HCT116 (cell line): ENCODE measurements around the gene SMARCA4. TPM values are rescaled to one million over a fixed set of nuclear protein-coding genes. Genes with fewer than 3 reads are reported as not detected.

Experiments used
- ATAC-seq: fragments of 200-7000 bp; cut with Tn5 transposase; 2 replicates; pipeline ENCODE4 v1.9.1; 2020; ENCODE audit warnings: mild to moderate bottlenecking, moderate library complexity
- BruUV-seq: library from RNA; stranded (reverse); fragments of 400-500 nt; replicated peaks from 2 replicates; lab custom pipeline; 2021; lab: Mats Ljungman, UMichigan
- CTCF ChIA-PET: fragments of 300-600 bp; sonication (Branson Sonifier 250); formaldehyde crosslinking; loops from one replicate; lab custom pipeline; 2021; ENCODE audit warnings: antibody characterized with exemption; lab: Charles Lee
- POLR2A ChIA-PET: fragments of 300-600, 350-600 bp; sonication (Branson Sonifier 250); formaldehyde crosslinking; loops from one replicate; lab custom pipeline; 2021; ENCODE audit warnings: antibody characterized with exemption; lab: Charles Lee
- RAD21 ChIA-PET, 2 experiments: fragments of 300-600 bp; sonication (Branson Sonifier 250); formaldehyde crosslinking; loops; one replicate each; lab custom pipeline; 2023; ENCODE audit warnings: low total read pairs in 2 of 2; ENCODE audit not compliant: uncharacterized antibody in 2 of 2, unreplicated experiment in 2 of 2, low non-redundant PET in 1 of 2; lab: Charles Lee
- DNase-seq: peaks from one replicate; pipeline ENCODE4 v3.0.0-alpha.2; 2010; ENCODE audit warnings: low read depth, low spot score
- H2AFZ ChIP-seq: fragments of 200-600 bp; shearing (Covaris generic), sonication (generic); 2 replicates; pipeline ENCODE4 v1.6.1; 2017; ENCODE audit warnings: low read depth, mixed run types, mixed read lengths, antibody characterized with exemption, low read length; ENCODE audit not compliant: poor library complexity, severe bottlenecking
- H3K27ac ChIP-seq: 2 replicates; pipeline ENCODE4 v1.5.1; 2012; ENCODE audit warnings: low read depth, low read length
- H3K27me3 ChIP-seq: fragments of 200-600 bp; sonication (generic); 2 replicates; pipeline ENCODE4 v1.6.1; 2016; ENCODE audit warnings: mixed run types, low read length, mixed read lengths; ENCODE audit not compliant: insufficient read depth
- H3K36me3 ChIP-seq, 2 experiments: fragments of 200-500 bp in 1 of 2; fragments of 200-600 bp in 1 of 2; sonication (Bioruptor generic) in 1 of 2; sonication (generic) in 1 of 2; 2 replicates each; pipeline versions ENCODE4 v1.5.1 to v1.6.1; 2014 to 2016; ENCODE audit warnings: low read length in 2 of 2, inconsistent platforms in 1 of 2, mixed read lengths in 1 of 2, mixed run types in 1 of 2; ENCODE audit not compliant: insufficient read depth in 2 of 2, control insufficient read depth in 1 of 2
- H3K4me1 ChIP-seq, 2 experiments: fragments of 200-600 bp in 1 of 2; sonication (generic) in 1 of 2; 2 replicates each; pipeline versions ENCODE4 v1.5.1 to v1.6.1; 2012 to 2017; ENCODE audit warnings: low read length in 2 of 2, inconsistent platforms in 1 of 2, mild to moderate bottlenecking in 1 of 2, mixed read lengths in 1 of 2, mixed run types in 1 of 2, moderate library complexity in 1 of 2; ENCODE audit not compliant: insufficient read depth in 2 of 2, control insufficient read depth in 1 of 2
- H3K4me2 ChIP-seq: fragments of 200-600 bp; sonication (generic); 2 replicates; pipeline ENCODE4 v1.6.1; 2017; ENCODE audit warnings: mixed run types, low read length, mixed read lengths
- H3K4me3 ChIP-seq, 2 experiments: fragments of 200-600 bp in 1 of 2; sonication (generic) in 1 of 2; replicated peaks in 1 of 2; 2 replicates each; pipeline ENCODE4 v1.5.1; 2011 to 2016; ENCODE audit warnings: low read length in 2 of 2, control low read depth in 1 of 2, low read depth in 1 of 2, mild to moderate bottlenecking in 1 of 2, mixed read lengths in 1 of 2, mixed run types in 1 of 2
- H3K79me2 ChIP-seq: fragments of 200-600 bp; sonication (generic); 2 replicates; pipeline ENCODE4 v1.6.1; 2017; ENCODE audit warnings: mild to moderate bottlenecking, mixed run types, low read length, moderate library complexity, mixed read lengths; ENCODE audit not compliant: insufficient read depth
- H3K9ac ChIP-seq: fragments of 200-600 bp; sonication (generic); 2 replicates; pipeline ENCODE4 v1.6.1; 2016; ENCODE audit warnings: low read length, mixed read lengths
- H3K9me2 ChIP-seq: fragments of 200-600 bp; sonication (generic), shearing (Covaris generic); 2 replicates; pipeline ENCODE4 v1.6.1; 2017; ENCODE audit warnings: mixed run types, mild to moderate bottlenecking, moderate library complexity; ENCODE audit not compliant: insufficient read depth
- H3K9me3 ChIP-seq, 2 experiments: fragments of 200-500 bp in 1 of 2; fragments of 200-600 bp in 1 of 2; sonication (Bioruptor generic) in 1 of 2; sonication (generic) in 1 of 2; 2 replicates each; pipeline ENCODE4 v1.6.1; 2014 to 2017; ENCODE audit warnings: low read length in 2 of 2, mixed read lengths in 2 of 2, inconsistent platforms in 1 of 2, low read depth in 1 of 2, mild to moderate bottlenecking in 1 of 2, mixed run types in 1 of 2, moderate library complexity in 1 of 2; ENCODE audit not compliant: control insufficient read depth in 1 of 2, insufficient read depth in 1 of 2
- H4K20me1 ChIP-seq: fragments of 200-600 bp; sonication (generic), shearing (Covaris generic); 2 replicates; pipeline ENCODE4 v1.6.1; 2017; ENCODE audit warnings: mixed run types, mild to moderate bottlenecking, moderate library complexity; ENCODE audit not compliant: insufficient read depth
- CBX3 ChIP-seq: IDR thresholded peaks from 2 replicates; pipeline ENCODE4 v1.6.1; 2012; ENCODE audit warnings: low read depth
- CEBPB ChIP-seq: IDR thresholded peaks from 2 replicates; pipeline ENCODE4 v1.6.1; 2012; ENCODE audit warnings: low read depth
- EGR1 ChIP-seq: IDR thresholded peaks from 2 replicates; pipeline ENCODE4 v1.6.1; 2012; ENCODE audit warnings: low read depth
- ELF1 ChIP-seq: IDR thresholded peaks from 2 replicates; pipeline ENCODE4 v1.6.1; 2012; ENCODE audit warnings: low read depth, borderline replicate concordance
- EZH2 ChIP-seq: fragments of 200-600 bp; sonication (generic); IDR thresholded peaks from 2 replicates; pipeline ENCODE4 v1.6.1; 2017; ENCODE audit warnings: antibody characterized with exemption, mixed run types
- EZH2phosphoT487 ChIP-seq: fragments of 200-600 bp; IDR thresholded peaks from 2 replicates; pipeline ENCODE4 v1.6.1; 2018; ENCODE audit warnings: antibody characterized with exemption, borderline replicate concordance
- FOSL1 ChIP-seq: IDR thresholded peaks from 2 replicates; pipeline ENCODE4 v1.6.1; 2012; ENCODE audit warnings: low read depth
- JUND ChIP-seq: IDR thresholded peaks from 2 replicates; pipeline ENCODE4 v1.6.1; 2012
- POLR2A ChIP-seq: IDR thresholded peaks from 2 replicates; pipeline ENCODE4 v1.7.0; 2011; ENCODE audit warnings: borderline replicate concordance; ENCODE audit not compliant: insufficient read depth, insufficient read length; ENCODE audit errors: extremely low read depth
- POLR2AphosphoS5 ChIP-seq: IDR thresholded peaks from 2 replicates; pipeline ENCODE4 v1.6.1; 2011; ENCODE audit warnings: mild to moderate bottlenecking, low read depth, low read length, moderate library complexity
- RAD21 ChIP-seq: IDR thresholded peaks from 2 replicates; pipeline ENCODE4 v1.6.1; 2012; ENCODE audit warnings: low read depth, mild to moderate bottlenecking
- SIN3A ChIP-seq: IDR thresholded peaks from 2 replicates; pipeline ENCODE4 v1.6.1; 2012; ENCODE audit warnings: low read depth
- SP1 ChIP-seq: IDR thresholded peaks from 2 replicates; pipeline ENCODE4 v1.6.1; 2012; ENCODE audit warnings: low read depth
- SRF ChIP-seq: IDR thresholded peaks from 2 replicates; pipeline ENCODE4 v1.6.1; 2012; ENCODE audit warnings: low read depth
- YY1 ChIP-seq: IDR thresholded peaks from 2 replicates; pipeline ENCODE4 v1.6.1; 2011; ENCODE audit warnings: low read length, low read depth, moderate library complexity, mild to moderate bottlenecking; ENCODE audit not compliant: insufficient replicate concordance; ENCODE audit errors: extremely low read depth
- ZFX ChIP-seq: fragments of 450-650 bp; IDR thresholded peaks from 2 replicates; pipeline ENCODE4 v1.6.1; 2017
- intact Hi-C: fragments of 100-400 bp; cut with micrococcal nuclease; formaldehyde crosslinking; loops from 2 replicates; pipeline ENCODE4 v1.10.0; 2022
- total RNA-seq: library from RNA; stranded (reverse); gene quantifications from one replicate; pipeline ENCODE4 v1.2.1, GENCODE V29; 2021; ENCODE audit not compliant: unreplicated experiment
- TF ChIP-seq, protein P1 (sequence below), 3 experiments: fragments of 200-600 bp in 1 of 3; sonication (generic) in 1 of 3; IDR thresholded peaks in 2 of 3; conservative IDR thresholded peaks in 1 of 3; 2 replicates each; pipeline ENCODE4 v1.5.1; 2012 to 2017; ENCODE audit warnings: low read depth in 2 of 3, low read length in 2 of 3, antibody characterized with exemption in 1 of 3, borderline replicate concordance in 1 of 3, control low read depth in 1 of 3, mild to moderate bottlenecking in 1 of 3, mixed read lengths in 1 of 3, mixed run types in 1 of 3, moderate library complexity in 1 of 3; ENCODE audit not compliant: insufficient read depth in 1 of 3
- TF ChIP-seq, protein P2 (sequence below): IDR thresholded peaks from 2 replicates; pipeline ENCODE4 v1.6.1; 2012
- TF ChIP-seq, protein P3 (sequence below): IDR thresholded peaks from 2 replicates; pipeline ENCODE4 v1.6.1; 2012; ENCODE audit warnings: low read depth
- TF ChIP-seq, protein P4 (sequence below): IDR thresholded peaks from 2 replicates; pipeline ENCODE4 v1.6.1; 2012

SMARCA4 gene
- total RNA-seq, 1 experiment from 2014 or later: 116 TPM

DNA sequence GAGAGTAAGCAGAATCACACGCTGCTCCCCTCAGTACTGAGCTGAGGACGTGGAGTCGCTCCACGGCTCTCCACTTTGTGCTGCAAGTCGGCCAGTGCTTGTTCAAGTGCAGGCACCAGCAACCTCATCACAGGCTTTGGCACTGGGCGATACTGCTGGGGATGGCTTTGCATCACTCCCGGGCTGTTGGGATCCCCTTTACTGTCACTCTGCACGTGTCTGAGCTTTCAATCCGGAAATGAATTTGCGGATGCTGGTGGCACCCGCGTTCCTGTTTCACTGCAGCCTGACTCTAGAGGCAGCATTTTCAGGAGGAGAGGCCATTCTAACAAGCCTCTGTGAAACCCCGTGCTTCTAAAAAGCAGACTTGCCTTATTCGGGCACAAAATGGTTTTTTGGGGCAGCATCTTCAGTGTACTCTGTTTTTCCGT lies 19.1 kb downstream of the SMARCA4 start:
- intact Hi-C loops: no loop called here
- no peak overlapping the region for H2AFZ ChIP-seq
- no peak overlapping the region for H3K4me2 ChIP-seq
- peaks cover under 1 to 9% of the 10 kb centered on the region in 2 experiments; a peak in 3 of 4 replicates for H3K36me3 ChIP-seq
- no peak for DNase-seq
- peaks cover 3% of the 10 kb centered on the region; the same call in 1 of the 2 replicates for H4K20me1 ChIP-seq
- no peaks in the 10 kb centered on the region for H3K9me3 ChIP-seq
- H3K9ac ChIP-seq: no peak overlapping the region
- ChIA-PET POLR2A (no interaction called here), CTCF (no interaction called here), RAD21 (no interaction called here)
- H3K27me3 ChIP-seq: no peaks in the 10 kb centered on the region
- H3K4me3 ChIP-seq: no peak overlapping the region
- no peaks in the 10 kb centered on the region for H3K9me2 ChIP-seq
- peaks cover 17 to 21% of the 10 kb centered on the region in 2 experiments for H3K4me1 ChIP-seq
- no peak overlapping the region for H3K27ac ChIP-seq
- peaks cover 98% of the 10 kb centered on the region for H3K79me2 ChIP-seq
- TF ChIP-seq ELF1 (no peak), EZH2phosphoT487 (no peak), YY1 (no peak), CEBPB (no peak), RAD21 (no peak), SRF (no peak), POLR2AphosphoS5 (no peak), SIN3A (no peak), JUND (no peak), CBX3 (no peak), EGR1 (no peak), POLR2A (no peak), FOSL1 (no peak), ZFX (no peak), SP1 (no peak), EZH2 (no peak)
- TF ChIP-seq, protein P1, sequence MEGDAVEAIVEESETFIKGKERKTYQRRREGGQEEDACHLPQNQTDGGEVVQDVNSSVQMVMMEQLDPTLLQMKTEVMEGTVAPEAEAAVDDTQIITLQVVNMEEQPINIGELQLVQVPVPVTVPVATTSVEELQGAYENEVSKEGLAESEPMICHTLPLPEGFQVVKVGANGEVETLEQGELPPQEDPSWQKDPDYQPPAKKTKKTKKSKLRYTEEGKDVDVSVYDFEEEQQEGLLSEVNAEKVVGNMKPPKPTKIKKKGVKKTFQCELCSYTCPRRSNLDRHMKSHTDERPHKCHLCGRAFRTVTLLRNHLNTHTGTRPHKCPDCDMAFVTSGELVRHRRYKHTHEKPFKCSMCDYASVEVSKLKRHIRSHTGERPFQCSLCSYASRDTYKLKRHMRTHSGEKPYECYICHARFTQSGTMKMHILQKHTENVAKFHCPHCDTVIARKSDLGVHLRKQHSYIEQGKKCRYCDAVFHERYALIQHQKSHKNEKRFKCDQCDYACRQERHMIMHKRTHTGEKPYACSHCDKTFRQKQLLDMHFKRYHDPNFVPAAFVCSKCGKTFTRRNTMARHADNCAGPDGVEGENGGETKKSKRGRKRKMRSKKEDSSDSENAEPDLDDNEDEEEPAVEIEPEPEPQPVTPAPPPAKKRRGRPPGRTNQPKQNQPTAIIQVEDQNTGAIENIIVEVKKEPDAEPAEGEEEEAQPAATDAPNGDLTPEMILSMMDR (IDR thresholded peaks at IDR 0.05 in 2 of 3, conservative IDR thresholded peaks at IDR 0.05 in 1 of 3; ENCODE audit: borderline replicate concordance in 1 of 3, insufficient read depth in 1 of 3, low read depth in 2 of 3, low read length in 2 of 3): no peak
- TF ChIP-seq, protein P2, sequence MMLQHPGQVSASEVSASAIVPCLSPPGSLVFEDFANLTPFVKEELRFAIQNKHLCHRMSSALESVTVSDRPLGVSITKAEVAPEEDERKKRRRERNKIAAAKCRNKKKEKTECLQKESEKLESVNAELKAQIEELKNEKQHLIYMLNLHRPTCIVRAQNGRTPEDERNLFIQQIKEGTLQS: no peak
- TF ChIP-seq, protein P3, sequence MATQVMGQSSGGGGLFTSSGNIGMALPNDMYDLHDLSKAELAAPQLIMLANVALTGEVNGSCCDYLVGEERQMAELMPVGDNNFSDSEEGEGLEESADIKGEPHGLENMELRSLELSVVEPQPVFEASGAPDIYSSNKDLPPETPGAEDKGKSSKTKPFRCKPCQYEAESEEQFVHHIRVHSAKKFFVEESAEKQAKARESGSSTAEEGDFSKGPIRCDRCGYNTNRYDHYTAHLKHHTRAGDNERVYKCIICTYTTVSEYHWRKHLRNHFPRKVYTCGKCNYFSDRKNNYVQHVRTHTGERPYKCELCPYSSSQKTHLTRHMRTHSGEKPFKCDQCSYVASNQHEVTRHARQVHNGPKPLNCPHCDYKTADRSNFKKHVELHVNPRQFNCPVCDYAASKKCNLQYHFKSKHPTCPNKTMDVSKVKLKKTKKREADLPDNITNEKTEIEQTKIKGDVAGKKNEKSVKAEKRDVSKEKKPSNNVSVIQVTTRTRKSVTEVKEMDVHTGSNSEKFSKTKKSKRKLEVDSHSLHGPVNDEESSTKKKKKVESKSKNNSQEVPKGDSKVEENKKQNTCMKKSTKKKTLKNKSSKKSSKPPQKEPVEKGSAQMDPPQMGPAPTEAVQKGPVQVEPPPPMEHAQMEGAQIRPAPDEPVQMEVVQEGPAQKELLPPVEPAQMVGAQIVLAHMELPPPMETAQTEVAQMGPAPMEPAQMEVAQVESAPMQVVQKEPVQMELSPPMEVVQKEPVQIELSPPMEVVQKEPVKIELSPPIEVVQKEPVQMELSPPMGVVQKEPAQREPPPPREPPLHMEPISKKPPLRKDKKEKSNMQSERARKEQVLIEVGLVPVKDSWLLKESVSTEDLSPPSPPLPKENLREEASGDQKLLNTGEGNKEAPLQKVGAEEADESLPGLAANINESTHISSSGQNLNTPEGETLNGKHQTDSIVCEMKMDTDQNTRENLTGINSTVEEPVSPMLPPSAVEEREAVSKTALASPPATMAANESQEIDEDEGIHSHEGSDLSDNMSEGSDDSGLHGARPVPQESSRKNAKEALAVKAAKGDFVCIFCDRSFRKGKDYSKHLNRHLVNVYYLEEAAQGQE: no peak
- TF ChIP-seq, protein P4, sequence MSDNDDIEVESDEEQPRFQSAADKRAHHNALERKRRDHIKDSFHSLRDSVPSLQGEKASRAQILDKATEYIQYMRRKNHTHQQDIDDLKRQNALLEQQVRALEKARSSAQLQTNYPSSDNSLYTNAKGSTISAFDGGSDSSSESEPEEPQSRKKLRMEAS: no peak
- TF ChIP-seq, all 23 proteins: peak for 0
- ATAC-seq: no peak
- BruUV-seq: no TSS peak
